Measurements from ENCODE around the gene PNP. TPM values are rescaled to one million over a fixed set of nuclear protein-coding genes. Genes with fewer than 3 reads are reported as not detected.

Gene PNP
- total and polyA plus RNA-seq, 2 donors = 12.5 to 25.9 TPM

DNA sequence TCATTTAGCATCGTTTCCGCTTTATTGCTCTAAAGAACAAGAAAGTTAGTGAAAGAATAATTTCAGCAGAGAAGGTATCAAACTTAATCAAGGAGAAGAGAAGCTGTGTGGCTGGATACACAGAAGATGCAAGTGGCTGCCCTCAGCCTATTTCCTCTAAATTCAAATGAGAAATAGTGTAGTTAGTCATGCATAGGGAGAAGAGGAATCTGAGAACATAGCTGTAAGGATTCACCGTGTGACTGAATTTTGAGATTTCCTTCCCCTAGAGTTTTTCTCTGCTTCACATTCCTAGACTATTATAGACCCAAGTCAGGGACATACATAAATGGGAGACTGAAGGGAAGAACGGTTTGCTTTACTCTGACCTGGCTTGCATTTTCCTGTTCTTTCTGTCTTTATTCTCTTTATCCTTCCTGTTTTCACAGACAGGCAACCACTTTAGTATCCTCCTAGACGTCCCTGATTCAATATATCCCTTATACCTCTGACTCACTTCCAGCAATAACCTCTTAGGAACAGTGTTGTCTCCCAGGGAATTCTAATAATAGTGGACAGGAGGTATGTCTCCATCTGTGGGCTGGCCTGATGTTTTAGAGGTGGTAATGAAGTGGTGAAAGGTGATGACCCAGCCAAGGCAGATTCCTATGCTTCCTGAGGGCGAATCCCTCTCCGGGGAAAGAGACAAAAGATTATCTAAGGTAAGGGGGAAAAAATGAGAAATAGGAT, 43.1 kb downstream of the PNP start:
- Histone ChIP-seq H3K4me1 (ENCODE audit: insufficient read depth) (no peaks in the 10 kb centered on the region), H3K36me3 (ENCODE audit: insufficient read depth) (no peaks in the 10 kb centered on the region), H3K4me3 (ENCODE audit: low read depth, low read length) (no peak overlapping the region), H3K27ac (ENCODE audit: low read depth) (no peak overlapping the region)
- DNase-seq (ENCODE audit: extremely low spot score) = no peak
- 63% methylated on average over 7 of the region's 7 CpGs for WGBS

DNA sequence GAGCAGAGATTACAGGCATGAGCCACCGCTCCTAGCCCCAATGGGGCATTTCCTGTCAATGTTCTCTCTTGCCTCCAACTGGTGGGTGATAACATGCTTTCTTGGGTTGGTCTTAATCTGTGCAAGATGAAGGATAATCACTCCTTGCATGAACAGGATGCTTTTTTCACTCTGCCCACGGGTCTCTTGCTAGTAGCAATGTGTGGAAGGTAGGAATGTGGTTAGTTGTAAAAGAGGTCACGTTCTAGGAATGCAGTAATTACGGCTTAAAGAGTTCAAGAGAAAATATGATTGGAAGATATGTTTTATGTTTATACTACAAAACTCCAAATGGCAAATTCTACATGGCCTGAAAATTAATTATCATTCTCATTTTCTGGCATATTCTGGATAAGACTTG, 46.6 kb downstream of the PNP start:
- no peak for DNase-seq (ENCODE audit: extremely low spot score)
- Histone ChIP-seq H3K27ac (ENCODE audit: low read depth) (no peak overlapping the region), H3K36me3 (ENCODE audit: insufficient read depth) (no peaks in the 10 kb centered on the region), H3K4me3 (ENCODE audit: low read depth, low read length) (no peak overlapping the region), H3K4me1 (ENCODE audit: insufficient read depth) (no peaks in the 10 kb centered on the region)
- WGBS = 70% methylated on average over 4 of the region's 4 CpGs

DNA sequence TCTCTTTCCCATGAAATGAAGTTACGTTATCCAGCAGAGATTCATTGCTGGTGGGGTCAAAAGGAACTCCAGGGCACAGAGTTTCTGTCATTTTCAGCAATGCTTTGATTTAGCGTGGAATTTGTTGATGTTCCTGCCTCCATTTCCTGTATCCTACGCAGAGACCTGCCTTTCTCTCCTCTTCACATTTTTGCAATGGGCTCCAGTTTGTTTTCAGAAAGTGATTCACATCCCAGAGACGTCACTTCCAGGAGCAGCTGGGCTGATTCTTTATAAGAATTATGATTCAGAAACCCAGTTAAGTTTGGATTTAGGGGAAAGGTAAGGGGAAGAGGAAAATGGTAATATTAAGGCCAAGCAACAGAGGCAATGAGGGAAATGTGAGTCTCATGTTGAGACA, 47.7 kb downstream of the PNP start:
- 66% methylated on average over 4 of the region's 4 CpGs for WGBS
- no peaks in the 10 kb centered on the region for H3K36me3 ChIP-seq (ENCODE audit: insufficient read depth)
- H3K4me1 ChIP-seq (ENCODE audit: insufficient read depth) = no peaks in the 10 kb centered on the region
- no peak overlapping the region for H3K27ac ChIP-seq (ENCODE audit: low read depth)
- H3K4me3 ChIP-seq (ENCODE audit: low read depth, low read length) = no peak overlapping the region
- no peak for DNase-seq (ENCODE audit: extremely low spot score)

DNA sequence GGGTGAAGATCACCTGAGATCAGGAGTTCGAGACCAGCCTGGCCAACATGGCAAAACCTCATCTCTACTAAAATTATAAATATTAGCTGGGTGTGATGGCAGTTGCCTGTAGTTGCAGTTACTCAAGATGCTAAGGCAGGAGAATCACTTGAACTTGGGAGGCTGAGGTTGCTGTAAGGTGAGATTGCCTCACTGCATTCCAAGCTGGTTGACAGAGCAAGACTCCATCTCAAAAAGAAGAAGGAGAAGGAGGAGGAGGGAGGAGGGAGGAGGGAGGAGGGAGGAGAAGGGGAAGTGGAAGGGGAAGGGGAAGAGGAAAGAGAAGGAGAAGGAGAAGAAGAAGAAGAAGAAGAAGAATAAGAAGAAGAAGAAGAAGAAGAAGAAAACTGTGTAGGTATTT, 53.1 kb downstream of the PNP start:
- no peak overlapping the region for H3K4me3 ChIP-seq (ENCODE audit: low read depth, low read length)
- WGBS = 83% methylated on average over 1 of the region's 1 CpG
- no peak overlapping the region for H3K27ac ChIP-seq (ENCODE audit: low read depth)
- H3K4me1 ChIP-seq (ENCODE audit: insufficient read depth) = no peaks in the 10 kb centered on the region
- H3K36me3 ChIP-seq (ENCODE audit: insufficient read depth) = no peaks in the 10 kb centered on the region
- DNase-seq (ENCODE audit: extremely low spot score) = no peak

DNA sequence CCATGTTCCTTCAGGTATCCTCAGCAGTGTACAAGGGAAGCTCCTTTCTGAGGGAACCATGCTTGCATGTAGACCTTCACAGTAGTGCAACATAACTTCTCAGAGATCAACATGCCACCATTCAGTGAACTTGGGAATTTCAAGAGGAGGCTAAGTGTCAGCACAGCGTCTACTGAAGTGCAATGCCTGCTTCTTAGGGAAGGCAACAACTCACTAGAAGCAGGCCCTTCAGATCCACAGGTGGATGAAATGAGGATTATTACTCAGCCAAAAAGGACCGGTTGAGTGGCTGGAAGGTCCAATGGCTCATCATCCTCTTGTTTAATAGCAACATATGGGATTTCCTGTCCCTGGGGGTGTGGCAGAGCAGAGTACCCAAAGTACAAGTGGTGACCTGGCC, 54.8 kb downstream of the PNP start:
- Histone ChIP-seq H3K27ac (ENCODE audit: low read depth) (no peak overlapping the region), H3K4me3 (ENCODE audit: low read depth, low read length) (no peak overlapping the region), H3K4me1 (ENCODE audit: insufficient read depth) (no peaks in the 10 kb centered on the region), H3K36me3 (ENCODE audit: insufficient read depth) (no peaks in the 10 kb centered on the region)
- 87% methylated on average over 2 of the region's 2 CpGs for WGBS
- no peak for DNase-seq (ENCODE audit: extremely low spot score)

Other genes with a start within 250 kb of the PNP start
- gene OR11H6, start 245.7 kb upstream of the PNP start, total RNA-seq = not detected
- gene OR11H6, start 245.7 kb upstream of the PNP start, polyA plus RNA-seq = not detected
- not detected for gene OR11H7, start 240.4 kb upstream of the PNP start, total RNA-seq
- not detected for gene OR11H7, start 240.4 kb upstream of the PNP start, polyA plus RNA-seq
- not detected for gene OR11H4, start 230.1 kb upstream of the PNP start, total RNA-seq
- gene OR11H4, start 230.1 kb upstream of the PNP start, polyA plus RNA-seq = not detected
- 22.7 TPM for gene TTC5, start 163.5 kb upstream of the PNP start, total RNA-seq
- gene TTC5, start 163.5 kb upstream of the PNP start, polyA plus RNA-seq = 8.0 TPM
- gene CCNB1IP1, start 136.1 kb upstream of the PNP start, total RNA-seq = 81.9 TPM
- gene CCNB1IP1, start 136.1 kb upstream of the PNP start, polyA plus RNA-seq = 63.5 TPM
- gene PARP2, start 125.8 kb upstream of the PNP start, total RNA-seq = 13.5 TPM
- 16.0 TPM for gene PARP2, start 125.8 kb upstream of the PNP start, polyA plus RNA-seq
- gene TEP1, start 55.9 kb upstream of the PNP start, total RNA-seq = 17.4 TPM
- gene TEP1, start 55.9 kb upstream of the PNP start, polyA plus RNA-seq = 16.2 TPM
- gene KLHL33, start 33.2 kb upstream of the PNP start, total RNA-seq = 0.69 TPM
- 0.42 TPM for gene KLHL33, start 33.2 kb upstream of the PNP start, polyA plus RNA-seq
- gene OSGEP, start 14.6 kb upstream of the PNP start, total RNA-seq = 28.4 TPM
- gene OSGEP, start 14.6 kb upstream of the PNP start, polyA plus RNA-seq = 41.1 TPM
- 21.2 TPM for gene APEX1, start 14.2 kb upstream of the PNP start, total RNA-seq
- 147 TPM for gene APEX1, start 14.2 kb upstream of the PNP start, polyA plus RNA-seq
- gene PIP4P1, start 8.0 kb upstream of the PNP start, total RNA-seq = 11.9 TPM
- gene PIP4P1, start 8.0 kb upstream of the PNP start, polyA plus RNA-seq = 40.8 TPM
- gene RNASE10, start 36.1 kb downstream of the PNP start, total RNA-seq = not detected
- 0.20 TPM for gene RNASE10, start 36.1 kb downstream of the PNP start, polyA plus RNA-seq
- gene RNASE9, start 91.6 kb downstream of the PNP start, total RNA-seq = not detected
- not detected for gene RNASE9, start 91.6 kb downstream of the PNP start, polyA plus RNA-seq
- gene RNASE11, start 118.6 kb downstream of the PNP start, total RNA-seq = not detected
- gene RNASE11, start 118.6 kb downstream of the PNP start, polyA plus RNA-seq = not detected
- gene RNASE12, start 122.0 kb downstream of the PNP start, total RNA-seq = not detected
- gene RNASE12, start 122.0 kb downstream of the PNP start, polyA plus RNA-seq = not detected
- not detected for gene OR6S1, start 172.3 kb downstream of the PNP start, total RNA-seq
- gene OR6S1, start 172.3 kb downstream of the PNP start, polyA plus RNA-seq = not detected
- gene RNASE4, start 215.2 kb downstream of the PNP start, total RNA-seq = 39.5 TPM
- gene RNASE4, start 215.2 kb downstream of the PNP start, polyA plus RNA-seq = 135 TPM
- 7.8 TPM for gene ANG, start 219.4 kb downstream of the PNP start, total RNA-seq
- 47.3 TPM for gene ANG, start 219.4 kb downstream of the PNP start, polyA plus RNA-seq